ENCODE measurements around the gene BTBD9.

BTBD9 gene

GRCh38 chr6:38452816-38453660, 186.7 kb downstream of the BTBD9 start:
- Histone ChIP-seq H2AFZ (ENCODE audit: low read depth, low read length) (no peak overlapping the region), H3K79me2 (ENCODE audit: insufficient read depth, low read length) (no peaks in the 10 kb centered on the region), H4K20me1 (ENCODE audit: insufficient read depth, low read length) (no peaks in the 10 kb centered on the region), H3K4me1 (ENCODE audit: insufficient read depth, low read length) (no peaks in the 10 kb centered on the region), H3K36me3 (ENCODE audit: insufficient read depth, low read length) (no peaks in the 10 kb centered on the region), H3K27me3 (ENCODE audit: insufficient read depth, low read length, poor library complexity) (no peaks in the 10 kb centered on the region), H3K9me3 (ENCODE audit: insufficient read depth, low read length, severe bottlenecking) (no peaks in the 10 kb centered on the region), H3K4me3 (ENCODE audit: low read depth in 1 of 2, low read length in 2 of 2) (no peak overlapping the region), H3K27ac (ENCODE audit: low read length) (no peak overlapping the region), H3K4me2 (ENCODE audit: insufficient read depth, low read length) (no peak overlapping the region), H3K9ac (ENCODE audit: low read depth, low read length) (no peak overlapping the region)
- ATAC-seq (ENCODE audit: insufficient read depth, low read depth) (no peak), DNase-seq (no peak)
- TF ChIP-seq EZH2 (IDR thresholded peaks at IDR 0.05; ENCODE audit: borderline replicate concordance, low read depth, low read length, severe bottlenecking) (no peak), CTCF (IDR thresholded peaks at IDR 0.05; ENCODE audit: borderline replicate concordance, extremely low read depth, low read length, poor library complexity, severe bottlenecking) (no peak)

GRCh38 chr6:38450717-38451116, 189.0 kb downstream of the BTBD9 start:
- ATAC-seq (ENCODE audit: insufficient read depth, low read depth) = no peak
- Histone ChIP-seq H3K4me2 (ENCODE audit: insufficient read depth, low read length) (no peak overlapping the region), H3K9ac (ENCODE audit: low read depth, low read length) (no peak overlapping the region), H3K27me3 (ENCODE audit: insufficient read depth, low read length, poor library complexity) (no peaks in the 10 kb centered on the region), H2AFZ (ENCODE audit: low read depth, low read length) (no peak overlapping the region), H3K79me2 (ENCODE audit: insufficient read depth, low read length) (no peaks in the 10 kb centered on the region), H4K20me1 (ENCODE audit: insufficient read depth, low read length) (no peaks in the 10 kb centered on the region), H3K4me1 (ENCODE audit: insufficient read depth, low read length) (no peaks in the 10 kb centered on the region), H3K4me3 (ENCODE audit: low read depth in 1 of 2, low read length in 2 of 2) (no peak overlapping the region), H3K36me3 (ENCODE audit: insufficient read depth, low read length) (no peaks in the 10 kb centered on the region), H3K9me3 (ENCODE audit: insufficient read depth, low read length, severe bottlenecking) (no peaks in the 10 kb centered on the region), H3K27ac (ENCODE audit: low read length) (no peak overlapping the region)
- no peak for TF ChIP-seq CTCF (IDR thresholded peaks at IDR 0.05; ENCODE audit: borderline replicate concordance, extremely low read depth, low read length, poor library complexity, severe bottlenecking)
- no peak for TF ChIP-seq EZH2 (IDR thresholded peaks at IDR 0.05; ENCODE audit: borderline replicate concordance, low read depth, low read length, severe bottlenecking)
- no peak for DNase-seq

GRCh38 chr6:38445925-38446324, 193.8 kb downstream of the BTBD9 start:
- no peak overlapping the region for H2AFZ ChIP-seq (ENCODE audit: low read depth, low read length)
- no peaks in the 10 kb centered on the region for H3K27me3 ChIP-seq (ENCODE audit: insufficient read depth, low read length, poor library complexity)
- no peaks in the 10 kb centered on the region for H3K79me2 ChIP-seq (ENCODE audit: insufficient read depth, low read length)
- no peaks in the 10 kb centered on the region for H3K4me1 ChIP-seq (ENCODE audit: insufficient read depth, low read length)
- H4K20me1 ChIP-seq (ENCODE audit: insufficient read depth, low read length) = no peaks in the 10 kb centered on the region
- H3K9me3 ChIP-seq (ENCODE audit: insufficient read depth, low read length, severe bottlenecking) = no peaks in the 10 kb centered on the region
- no peaks in the 10 kb centered on the region for H3K36me3 ChIP-seq (ENCODE audit: insufficient read depth, low read length)
- no peak overlapping the region for H3K9ac ChIP-seq (ENCODE audit: low read depth, low read length)
- ATAC-seq (ENCODE audit: insufficient read depth, low read depth) (no peak), DNase-seq (no peak)
- H3K27ac ChIP-seq (ENCODE audit: low read length) = no peak overlapping the region
- TF ChIP-seq CTCF (IDR thresholded peaks at IDR 0.05; ENCODE audit: borderline replicate concordance, extremely low read depth, low read length, poor library complexity, severe bottlenecking) (no peak), EZH2 (IDR thresholded peaks at IDR 0.05; ENCODE audit: borderline replicate concordance, low read depth, low read length, severe bottlenecking) (no peak)
- H3K4me3 ChIP-seq (ENCODE audit: low read depth in 1 of 2, low read length in 2 of 2) = no peak overlapping the region
- H3K4me2 ChIP-seq (ENCODE audit: insufficient read depth, low read length) = no peak overlapping the region

Measured in DND-41 (cell line).